Daoy (cell line): Measurements from ENCODE around the gene EIF2S1. TPM values are rescaled to one million over a fixed set of nuclear protein-coding genes. Genes with fewer than 3 reads are reported as not detected.

Experiments used
- total RNA-seq: library from RNA; depleted of rRNA; stranded (reverse); fragments of >200 nt; shearing (Covaris generic); gene quantifications from 2 replicates; pipeline ENCODE4 v1.2.3, GENCODE V29; 2014; rRNA removed

EIF2S1 gene
- total RNA-seq, 1 experiment from 2014 or later: 654 TPM

Other genes with a start within 250 kb of the EIF2S1 start
- not detected in 2 replicates for gene GARIN2, start 170.9 kb upstream of the EIF2S1 start, total RNA-seq
- gene PALS1, start 118.9 kb upstream of the EIF2S1 start, total RNA-seq: 24.6 and 30.9 TPM in 2 replicates
- gene ATP6V1D, start 524 bp upstream of the EIF2S1 start, total RNA-seq: 222 and 258 TPM in 2 replicates
- 12.8 and 17.0 TPM in 2 replicates for gene PLEK2, start 51.8 kb downstream of the EIF2S1 start, total RNA-seq
- 2.9 and 8.5 TPM in 2 replicates for gene TMEM229B, start 128.4 kb downstream of the EIF2S1 start, total RNA-seq
- gene PLEKHH1, start 173.0 kb downstream of the EIF2S1 start, total RNA-seq: 2.1 and 3.3 TPM in 2 replicates
- 29.4 and 31.4 TPM in 2 replicates for gene PIGH, start 239.9 kb downstream of the EIF2S1 start, total RNA-seq